Measurements from ENCODE around the gene CRYBG3.

DNA sequence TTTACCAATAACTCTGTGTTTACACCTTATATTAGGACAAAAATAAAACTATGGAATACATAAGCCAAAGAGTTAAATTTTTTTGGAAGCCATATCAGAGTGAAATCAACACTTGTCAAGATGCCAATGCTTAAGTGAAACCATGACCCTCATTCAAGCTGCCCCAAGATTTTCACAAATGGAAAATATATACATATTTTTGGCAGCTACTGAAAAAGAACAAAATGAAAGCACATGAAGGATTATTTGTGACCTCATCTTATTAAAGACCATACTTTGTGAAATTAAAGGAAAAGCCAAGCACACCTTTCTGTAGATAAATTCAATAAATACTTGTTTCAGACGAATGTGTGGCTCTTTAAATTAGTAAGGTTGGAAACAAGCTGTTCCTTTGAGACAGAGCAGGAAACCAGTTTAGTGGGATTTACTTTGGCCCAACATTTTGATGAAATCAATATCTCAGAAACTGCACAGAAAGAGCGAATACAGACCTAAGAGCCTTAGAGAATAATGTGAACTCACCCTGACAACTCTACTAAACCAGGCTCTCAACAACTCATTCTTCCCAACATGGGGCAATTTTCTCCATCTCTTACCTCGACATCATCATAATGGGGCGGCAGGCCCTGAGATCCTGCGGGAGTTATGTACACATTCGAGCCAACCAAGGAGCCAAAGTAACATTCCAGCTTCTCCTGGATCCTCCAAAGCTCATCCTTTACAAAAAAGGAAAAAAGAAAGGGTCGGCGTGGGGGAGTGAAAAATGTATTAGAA lies 139.4 kb downstream of the CRYBG3 start:
- TF ChIP-seq, protein P1, sequence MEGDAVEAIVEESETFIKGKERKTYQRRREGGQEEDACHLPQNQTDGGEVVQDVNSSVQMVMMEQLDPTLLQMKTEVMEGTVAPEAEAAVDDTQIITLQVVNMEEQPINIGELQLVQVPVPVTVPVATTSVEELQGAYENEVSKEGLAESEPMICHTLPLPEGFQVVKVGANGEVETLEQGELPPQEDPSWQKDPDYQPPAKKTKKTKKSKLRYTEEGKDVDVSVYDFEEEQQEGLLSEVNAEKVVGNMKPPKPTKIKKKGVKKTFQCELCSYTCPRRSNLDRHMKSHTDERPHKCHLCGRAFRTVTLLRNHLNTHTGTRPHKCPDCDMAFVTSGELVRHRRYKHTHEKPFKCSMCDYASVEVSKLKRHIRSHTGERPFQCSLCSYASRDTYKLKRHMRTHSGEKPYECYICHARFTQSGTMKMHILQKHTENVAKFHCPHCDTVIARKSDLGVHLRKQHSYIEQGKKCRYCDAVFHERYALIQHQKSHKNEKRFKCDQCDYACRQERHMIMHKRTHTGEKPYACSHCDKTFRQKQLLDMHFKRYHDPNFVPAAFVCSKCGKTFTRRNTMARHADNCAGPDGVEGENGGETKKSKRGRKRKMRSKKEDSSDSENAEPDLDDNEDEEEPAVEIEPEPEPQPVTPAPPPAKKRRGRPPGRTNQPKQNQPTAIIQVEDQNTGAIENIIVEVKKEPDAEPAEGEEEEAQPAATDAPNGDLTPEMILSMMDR (IDR thresholded peaks at IDR 0.05): no peak
- TF ChIP-seq POLR2A (IDR thresholded peaks at IDR 0.05): no peak

Data from esophagus squamous epithelium (tissue), 4 donors.